ENCODE results near the gene CCDC54. TPM values are rescaled to one million over a fixed set of nuclear protein-coding genes. Genes with fewer than 3 reads are reported as not detected.

The CCDC54 gene
- total RNA-seq, 1 donor from 2014 or later = not detected

DNA sequence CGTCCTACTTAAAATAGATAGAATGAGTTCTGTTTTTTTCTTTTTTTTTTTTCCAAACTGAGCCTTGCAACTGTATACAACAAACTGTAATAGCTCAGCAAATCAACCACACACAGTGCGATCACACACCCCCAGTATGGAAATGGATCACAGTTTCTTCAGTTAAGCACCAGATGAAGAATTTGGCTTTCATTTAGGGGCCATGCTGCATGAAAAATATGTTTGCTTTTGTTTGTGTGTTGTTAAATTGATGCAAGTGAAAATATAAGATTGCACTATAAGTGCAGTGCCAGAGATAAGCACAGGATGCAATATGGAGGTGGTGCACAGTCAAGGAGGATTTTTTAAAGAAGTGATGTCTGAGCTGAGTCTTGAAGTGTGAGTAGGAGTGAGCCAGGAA lies 17.8 kb downstream of the CCDC54 start:
- H3K9me3 Mint-ChIP-seq (ENCODE audit: unreplicated experiment) = no peaks in the 10 kb centered on the region
- FAIRE-seq (no peak), DNase-seq (ENCODE audit: low read depth) (no peak)
- H3K4me3 ChIP-seq (ENCODE audit: insufficient read depth, low read depth, low read length) = no peak overlapping the region
- no peaks in the 10 kb centered on the region for H3K36me3 ChIP-seq (ENCODE audit: insufficient read depth, low read length)
- H3K27ac Mint-ChIP-seq (ENCODE audit: unreplicated experiment) = no peak overlapping the region
- H3K4me3 Mint-ChIP-seq (ENCODE audit: unreplicated experiment) = no peak overlapping the region
- no peaks in the 10 kb centered on the region for H3K27me3 ChIP-seq (ENCODE audit: insufficient read depth, low read length)
- H3K4me1 Mint-ChIP-seq (ENCODE audit: low read depth, unreplicated experiment) = peaks cover 2% of the 10 kb centered on the region
- H3K4me2 ChIP-seq (ENCODE audit: low read length) = no peak overlapping the region
- no peaks in the 10 kb centered on the region for H3K79me2 ChIP-seq (ENCODE audit: insufficient read depth, low read length)
- no peak overlapping the region for H2AFZ ChIP-seq (ENCODE audit: low read depth, low read length)
- H3K9ac ChIP-seq (ENCODE audit: low read length) = no peak overlapping the region
- H3K27me3 Mint-ChIP-seq (ENCODE audit: low read depth, unreplicated experiment) = no peaks in the 10 kb centered on the region
- peaks cover 5% of the 10 kb centered on the region for H3K4me1 ChIP-seq (ENCODE audit: insufficient read depth, low read length)
- H3K9me3 ChIP-seq (ENCODE audit: insufficient read depth, low read depth, low read length) = no peaks in the 10 kb centered on the region
- no peaks in the 10 kb centered on the region for H4K20me1 ChIP-seq (ENCODE audit: insufficient read depth, low read length)
- no peak for TF ChIP-seq EZH2 (IDR thresholded peaks at IDR 0.05; ENCODE audit: insufficient read depth, low read length)
- TF ChIP-seq CTCF (IDR thresholded peaks at IDR 0.05; ENCODE audit: insufficient read depth, low read depth, low read length) = no peak
- H3K36me3 Mint-ChIP-seq (ENCODE audit: low read depth, unreplicated experiment) = no peaks in the 10 kb centered on the region
- no peak overlapping the region for H3K27ac ChIP-seq (ENCODE audit: low read depth, low read length)

- DNase-seq (ENCODE audit: low read depth) (no peak), FAIRE-seq (no peak)
- H2AFZ ChIP-seq (ENCODE audit: low read depth, low read length) = no peak overlapping the region
- H3K9me3 ChIP-seq (ENCODE audit: insufficient read depth, low read depth, low read length) = no peaks in the 10 kb centered on the region
- Mint-ChIP-seq H3K36me3 (ENCODE audit: low read depth, unreplicated experiment) (no peaks in the 10 kb centered on the region), H3K27me3 (ENCODE audit: low read depth, unreplicated experiment) (no peaks in the 10 kb centered on the region), H3K27ac (ENCODE audit: unreplicated experiment) (no peak overlapping the region), H3K4me1 (ENCODE audit: low read depth, unreplicated experiment) (peaks cover 21% of the 10 kb centered on the region), H3K9me3 (ENCODE audit: unreplicated experiment) (no peaks in the 10 kb centered on the region), H3K4me3 (ENCODE audit: unreplicated experiment) (no peak overlapping the region)
- TF ChIP-seq CTCF (IDR thresholded peaks at IDR 0.05; ENCODE audit: insufficient read depth, low read depth, low read length) (no peak), EZH2 (IDR thresholded peaks at IDR 0.05; ENCODE audit: insufficient read depth, low read length) (no peak)
- no peak overlapping the region for H3K4me2 ChIP-seq (ENCODE audit: low read length)
- no peaks in the 10 kb centered on the region for H3K36me3 ChIP-seq (ENCODE audit: insufficient read depth, low read length)
- no peak overlapping the region for H3K27ac ChIP-seq (ENCODE audit: low read depth, low read length)
- H4K20me1 ChIP-seq (ENCODE audit: insufficient read depth, low read length) = no peaks in the 10 kb centered on the region
- no peak overlapping the region for H3K9ac ChIP-seq (ENCODE audit: low read length)
- no peaks in the 10 kb centered on the region for H3K79me2 ChIP-seq (ENCODE audit: insufficient read depth, low read length)
- no peaks in the 10 kb centered on the region for H3K27me3 ChIP-seq (ENCODE audit: insufficient read depth, low read length)
- no peak overlapping the region for H3K4me3 ChIP-seq (ENCODE audit: insufficient read depth, low read depth, low read length)
- H3K4me1 ChIP-seq (ENCODE audit: insufficient read depth, low read length) = peaks cover 6% of the 10 kb centered on the region
Observed at GRCh38 chr3:107401301-107401700, 24.1 kb downstream of the CCDC54 start.

DNA sequence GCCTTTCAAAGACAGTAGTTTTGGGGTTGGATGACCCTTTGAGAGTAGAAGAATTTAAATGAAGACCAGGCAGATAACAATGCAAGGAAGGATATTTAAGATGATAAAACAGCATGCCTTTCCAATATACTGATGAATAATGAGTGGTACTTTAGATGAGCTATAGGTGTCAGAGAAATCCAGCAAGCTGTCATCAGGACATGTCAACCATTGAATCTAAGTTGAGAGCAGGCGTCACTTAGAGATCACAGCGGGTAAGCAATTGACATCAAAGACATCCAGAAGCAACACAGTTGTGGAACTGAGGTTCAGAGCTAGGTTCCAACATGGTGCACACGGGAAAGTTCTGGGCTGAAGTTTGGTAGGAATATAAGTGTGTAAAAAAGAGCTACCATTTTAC lies 25.0 kb downstream of the CCDC54 start:
- no peaks in the 10 kb centered on the region for H3K27me3 ChIP-seq (ENCODE audit: insufficient read depth, low read length)
- no peaks in the 10 kb centered on the region for H4K20me1 ChIP-seq (ENCODE audit: insufficient read depth, low read length)
- no peaks in the 10 kb centered on the region for H3K36me3 ChIP-seq (ENCODE audit: insufficient read depth, low read length)
- Mint-ChIP-seq H3K4me1 (ENCODE audit: low read depth, unreplicated experiment) (peaks cover 21% of the 10 kb centered on the region), H3K36me3 (ENCODE audit: low read depth, unreplicated experiment) (no peaks in the 10 kb centered on the region), H3K27me3 (ENCODE audit: low read depth, unreplicated experiment) (no peaks in the 10 kb centered on the region), H3K27ac (ENCODE audit: unreplicated experiment) (no peak overlapping the region), H3K4me3 (ENCODE audit: unreplicated experiment) (no peak overlapping the region), H3K9me3 (ENCODE audit: unreplicated experiment) (no peaks in the 10 kb centered on the region)
- no peak overlapping the region for H3K4me3 ChIP-seq (ENCODE audit: insufficient read depth, low read depth, low read length)
- no peak overlapping the region for H3K4me2 ChIP-seq (ENCODE audit: low read length)
- no peak for FAIRE-seq
- DNase-seq (ENCODE audit: low read depth) = no peak
- no peak for TF ChIP-seq EZH2 (IDR thresholded peaks at IDR 0.05; ENCODE audit: insufficient read depth, low read length)
- no peaks in the 10 kb centered on the region for H3K79me2 ChIP-seq (ENCODE audit: insufficient read depth, low read length)
- H2AFZ ChIP-seq (ENCODE audit: low read depth, low read length) = no peak overlapping the region
- H3K9me3 ChIP-seq (ENCODE audit: insufficient read depth, low read depth, low read length) = no peaks in the 10 kb centered on the region
- H3K9ac ChIP-seq (ENCODE audit: low read length) = no peak overlapping the region
- peaks cover 6% of the 10 kb centered on the region for H3K4me1 ChIP-seq (ENCODE audit: insufficient read depth, low read length)
- H3K27ac ChIP-seq (ENCODE audit: low read depth, low read length) = no peak overlapping the region

All from astrocyte (in vitro differentiated cells and primary cell).